Lower leg skin (tissue), 4 donors: Measurements from ENCODE around the gene CYB561D2. TPM values are rescaled to one million over a fixed set of nuclear protein-coding genes. Genes with fewer than 3 reads are reported as not detected.
A peak's percentile ranks its signal among the peaks of the same experiment; 100 is the strongest.

Source experiments
- DNase-seq, 2 donors: peaks; one replicate each; pipeline ENCODE4 v3.0.0-alpha.2; 2019; ENCODE audit warnings: low spot score in 2 of 2
- H3K4me3 ChIP-seq: fragments of 200-600 bp; sonication (generic); 2 replicates; pipeline ENCODE4 v1.5.1; 2017; ENCODE audit warnings: mild to moderate bottlenecking, low read depth; ENCODE audit not compliant: poor library complexity, severe bottlenecking
- POLR2A ChIP-seq, 2 donors: fragments of 450-650 bp; IDR thresholded peaks; one replicate each; pipeline ENCODE4 v1.6.1; 2016 to 2017; ENCODE audit warnings: antibody characterized with exemption in 2 of 2, mild to moderate bottlenecking in 1 of 2, moderate library complexity in 1 of 2
- WGBS, 2 donors: methylation state at CpG; one replicate each; pipeline ENCODE4 v1.1.5; 2018; 5-methylcytosine and 5-hydroxymethylcytosine counted together
- intact Hi-C: fragments of 100-400 bp; cut with DNase I; formaldehyde crosslinking; loops from one replicate; pipeline ENCODE4 v1.15.0; 2023; ENCODE audit warnings: low total_unique reads
- total RNA-seq, 4 donors: library from RNA; depleted of rRNA; stranded (reverse); fragments of >200 nt; gene quantifications; one replicate each; pipeline ENCODE4 v1.1.0, GENCODE V29; 2016
- TF ChIP-seq, protein P1 (sequence below), 3 donors: fragments of 450-650 bp; IDR thresholded peaks; one replicate each; pipeline ENCODE4 v1.5.1; 2016; ENCODE audit warnings: antibody characterized with exemption in 3 of 3, mild to moderate bottlenecking in 3 of 3, moderate library complexity in 2 of 3

The CYB561D2 gene
- total RNA-seq, 4 donors from 2014 or later, result 6.0 to 19.7 (median 11.6) TPM

DNA sequence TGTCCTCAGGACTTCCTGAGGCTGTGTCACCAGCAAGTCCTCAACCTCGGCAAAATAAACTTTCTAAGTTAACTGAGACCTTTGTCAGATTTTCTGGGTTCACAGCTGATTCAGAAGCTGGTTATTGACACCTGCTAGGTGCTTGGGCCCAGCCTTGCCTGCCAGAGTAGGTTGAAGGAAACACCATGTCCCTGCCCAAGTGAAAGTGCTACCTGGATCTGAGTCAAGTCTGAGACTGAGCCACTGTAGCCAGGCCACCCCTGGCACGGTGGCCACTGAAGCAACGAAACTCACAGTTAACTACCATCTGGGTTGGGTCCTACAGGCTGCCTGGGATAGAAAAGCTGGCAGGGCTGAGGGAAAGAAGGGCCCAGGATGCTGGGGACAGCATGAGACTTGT, 36.3 kb upstream of the CYB561D2 start:
- H3K4me3 ChIP-seq, result no peak overlapping the region
- intact Hi-C loops, result no loop called here
- TF ChIP-seq, protein P1, sequence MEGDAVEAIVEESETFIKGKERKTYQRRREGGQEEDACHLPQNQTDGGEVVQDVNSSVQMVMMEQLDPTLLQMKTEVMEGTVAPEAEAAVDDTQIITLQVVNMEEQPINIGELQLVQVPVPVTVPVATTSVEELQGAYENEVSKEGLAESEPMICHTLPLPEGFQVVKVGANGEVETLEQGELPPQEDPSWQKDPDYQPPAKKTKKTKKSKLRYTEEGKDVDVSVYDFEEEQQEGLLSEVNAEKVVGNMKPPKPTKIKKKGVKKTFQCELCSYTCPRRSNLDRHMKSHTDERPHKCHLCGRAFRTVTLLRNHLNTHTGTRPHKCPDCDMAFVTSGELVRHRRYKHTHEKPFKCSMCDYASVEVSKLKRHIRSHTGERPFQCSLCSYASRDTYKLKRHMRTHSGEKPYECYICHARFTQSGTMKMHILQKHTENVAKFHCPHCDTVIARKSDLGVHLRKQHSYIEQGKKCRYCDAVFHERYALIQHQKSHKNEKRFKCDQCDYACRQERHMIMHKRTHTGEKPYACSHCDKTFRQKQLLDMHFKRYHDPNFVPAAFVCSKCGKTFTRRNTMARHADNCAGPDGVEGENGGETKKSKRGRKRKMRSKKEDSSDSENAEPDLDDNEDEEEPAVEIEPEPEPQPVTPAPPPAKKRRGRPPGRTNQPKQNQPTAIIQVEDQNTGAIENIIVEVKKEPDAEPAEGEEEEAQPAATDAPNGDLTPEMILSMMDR (IDR thresholded peaks at IDR 0.05), result no peak
- no peak for TF ChIP-seq POLR2A (IDR thresholded peaks at IDR 0.05)
- WGBS, 2 donors, result 58% methylated on average over 3 of the region's 3 CpGs
- no peak for DNase-seq

DNA sequence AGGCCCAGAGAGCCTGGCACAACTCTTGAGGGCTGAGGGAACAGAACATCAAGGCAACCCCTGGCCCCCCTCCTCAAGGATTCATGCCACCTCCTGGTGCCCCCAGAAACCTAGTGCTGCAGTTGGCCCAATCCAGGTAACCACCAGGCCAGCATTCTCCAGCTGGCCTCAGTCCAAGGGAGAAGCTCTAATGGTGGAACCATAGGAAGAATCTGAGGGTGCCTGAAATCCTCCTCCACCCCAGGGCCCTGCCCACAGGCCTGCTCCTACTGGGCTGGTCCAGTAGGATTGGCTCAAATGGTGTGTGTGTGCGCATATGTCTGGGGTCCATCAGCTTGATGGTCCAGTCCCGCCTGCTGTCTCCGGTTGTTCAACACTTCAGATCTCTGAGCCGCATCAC, 35.8 kb upstream of the CYB561D2 start:
- intact Hi-C loops, result no loop called here
- no peak overlapping the region for H3K4me3 ChIP-seq
- DNase-seq, result no peak
- WGBS, 2 donors, result 93 to 95% methylated on average over 4 of the region's 4 CpGs
- TF ChIP-seq, protein P1 (IDR thresholded peaks at IDR 0.05), result no peak

DNA sequence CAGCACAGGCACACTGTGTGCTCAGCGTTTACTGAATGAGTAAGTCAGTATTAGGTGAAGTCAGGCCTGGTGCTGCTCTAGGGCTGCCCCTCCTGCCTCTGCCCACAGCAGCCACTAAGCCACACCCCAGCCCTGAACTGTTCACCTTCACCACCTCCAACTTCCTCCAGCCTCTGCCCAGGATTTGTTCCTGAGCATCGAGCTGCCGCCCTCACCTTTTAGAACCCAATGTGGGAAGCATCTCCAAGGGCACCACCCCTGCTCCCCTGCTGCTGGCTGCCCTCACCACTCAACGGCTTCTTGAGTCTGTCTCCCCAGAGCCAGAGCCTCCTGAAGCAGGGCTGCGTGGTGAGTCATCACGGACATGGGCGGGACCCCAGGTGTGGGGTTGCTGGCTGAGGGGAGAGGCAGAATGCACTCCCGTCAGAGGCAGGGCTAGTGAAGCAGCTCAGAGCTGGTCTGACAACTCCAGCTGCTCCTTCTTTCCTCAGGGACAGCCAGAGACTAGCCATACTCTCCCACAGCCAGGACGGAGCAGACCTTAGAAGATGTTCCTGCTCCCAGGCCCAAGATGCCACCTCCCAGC, 33.9 kb upstream of the CYB561D2 start:
- peak; percentile 84 to 93 for DNase-seq
- H3K4me3 ChIP-seq, result no peak overlapping the region
- TF ChIP-seq, protein P1 (IDR thresholded peaks at IDR 0.05), result no peak
- TF ChIP-seq POLR2A (IDR thresholded peaks at IDR 0.05), result no peak
- WGBS, 2 donors, result 34 to 42% methylated on average over 9 of the region's 9 CpGs
- intact Hi-C loops, result no loop called here

- DNase-seq, result no peak
- no peak for TF ChIP-seq POLR2A (IDR thresholded peaks at IDR 0.05)
- TF ChIP-seq, protein P1 (IDR thresholded peaks at IDR 0.05), result no peak
- 39% methylated on average over 6 of the region's 6 CpGs for WGBS, 2 donors
- no peak overlapping the region for H3K4me3 ChIP-seq
- intact Hi-C loops, result no loop called here
Measured at GRCh38 chr3:50317300-50317699, 33.4 kb upstream of the CYB561D2 start.

DNA sequence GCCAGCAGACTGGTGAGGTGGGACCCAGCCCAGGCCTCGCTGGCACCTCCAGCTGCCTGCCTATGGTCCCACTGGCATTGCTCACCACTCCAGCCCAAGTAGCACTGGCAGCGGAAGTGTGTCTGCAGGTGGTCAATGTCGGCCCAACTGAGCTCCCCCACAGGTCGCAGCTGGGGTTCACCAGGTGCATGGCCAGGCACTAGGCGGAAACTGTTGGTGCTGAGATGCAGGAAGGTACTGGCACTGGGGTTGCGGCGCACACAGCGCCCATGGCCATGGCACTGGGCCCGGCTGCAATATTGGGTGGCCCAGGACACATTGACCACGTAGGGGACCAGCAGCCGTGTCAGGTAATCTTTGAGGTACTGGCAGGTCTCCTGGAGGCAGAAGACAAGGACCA, 32.5 kb upstream of the CYB561D2 start:
- no peak for DNase-seq
- intact Hi-C loops, result no loop called here
- H3K4me3 ChIP-seq, result no peak overlapping the region
- no peak for TF ChIP-seq POLR2A (IDR thresholded peaks at IDR 0.05)
- TF ChIP-seq, protein P1 (IDR thresholded peaks at IDR 0.05), result no peak
- WGBS, 2 donors, result 76 to 82% methylated on average over 7 to 9 of the region's 11 CpGs

DNA sequence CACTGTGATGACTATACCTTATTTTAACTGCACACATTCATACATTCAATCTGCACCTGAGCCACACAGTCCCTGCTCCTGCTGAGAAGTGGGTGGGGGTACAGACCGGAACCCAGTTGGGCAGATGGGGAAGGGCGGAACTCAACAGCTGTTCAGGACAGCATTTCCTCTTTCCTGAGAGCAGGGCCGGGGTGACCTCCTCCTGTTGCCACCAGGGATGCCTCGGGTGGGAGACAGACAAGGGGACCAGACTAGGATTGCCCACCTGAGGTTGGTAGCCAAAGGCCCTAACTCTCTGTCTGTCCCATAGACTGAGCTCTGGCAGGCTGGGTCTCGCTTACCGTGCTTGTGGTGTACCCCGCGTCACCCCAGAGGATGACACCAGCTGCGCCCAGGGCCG, 32.0 kb upstream of the CYB561D2 start:
- H3K4me3 ChIP-seq, result no peak overlapping the region
- intact Hi-C loops, result no loop called here
- DNase-seq, result no peak
- no peak for TF ChIP-seq POLR2A (IDR thresholded peaks at IDR 0.05)
- TF ChIP-seq, protein P1 (IDR thresholded peaks at IDR 0.05), result no peak
- WGBS, 2 donors, result 71 to 75% methylated on average over 10 of the region's 10 CpGs
